Measurements from ENCODE around the gene SMIM31.

DNA sequence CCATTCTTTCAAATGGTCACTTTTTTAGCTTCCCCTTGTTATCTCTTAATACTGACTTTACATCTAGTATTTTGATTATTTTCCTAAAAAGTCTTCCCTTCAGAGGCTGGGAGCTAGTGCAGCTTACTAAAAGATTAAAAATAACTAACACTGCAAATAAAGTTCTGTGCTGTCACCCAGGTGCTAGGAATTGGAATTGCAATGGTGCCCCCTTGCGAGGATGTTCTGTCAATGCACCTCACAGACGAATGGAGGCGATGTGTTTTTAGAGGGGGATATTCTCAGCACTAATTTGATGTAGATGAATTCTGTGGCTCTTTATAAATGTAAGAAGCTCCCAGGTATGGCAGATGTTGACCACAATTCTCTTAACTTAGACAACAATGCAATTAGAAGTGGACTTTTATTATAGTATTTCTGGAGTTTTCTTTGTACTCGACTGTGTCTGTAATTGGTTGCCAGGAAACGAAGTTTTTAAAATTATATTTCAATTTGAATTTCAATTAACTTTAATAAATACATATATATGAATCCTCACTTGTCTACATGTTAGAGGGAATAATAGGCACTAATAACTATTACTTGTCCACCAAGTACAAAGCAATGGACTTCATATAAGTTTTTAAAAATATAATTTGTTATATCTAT, 22.0 kb upstream of the SMIM31 start:
- TF ChIP-seq, protein P1, sequence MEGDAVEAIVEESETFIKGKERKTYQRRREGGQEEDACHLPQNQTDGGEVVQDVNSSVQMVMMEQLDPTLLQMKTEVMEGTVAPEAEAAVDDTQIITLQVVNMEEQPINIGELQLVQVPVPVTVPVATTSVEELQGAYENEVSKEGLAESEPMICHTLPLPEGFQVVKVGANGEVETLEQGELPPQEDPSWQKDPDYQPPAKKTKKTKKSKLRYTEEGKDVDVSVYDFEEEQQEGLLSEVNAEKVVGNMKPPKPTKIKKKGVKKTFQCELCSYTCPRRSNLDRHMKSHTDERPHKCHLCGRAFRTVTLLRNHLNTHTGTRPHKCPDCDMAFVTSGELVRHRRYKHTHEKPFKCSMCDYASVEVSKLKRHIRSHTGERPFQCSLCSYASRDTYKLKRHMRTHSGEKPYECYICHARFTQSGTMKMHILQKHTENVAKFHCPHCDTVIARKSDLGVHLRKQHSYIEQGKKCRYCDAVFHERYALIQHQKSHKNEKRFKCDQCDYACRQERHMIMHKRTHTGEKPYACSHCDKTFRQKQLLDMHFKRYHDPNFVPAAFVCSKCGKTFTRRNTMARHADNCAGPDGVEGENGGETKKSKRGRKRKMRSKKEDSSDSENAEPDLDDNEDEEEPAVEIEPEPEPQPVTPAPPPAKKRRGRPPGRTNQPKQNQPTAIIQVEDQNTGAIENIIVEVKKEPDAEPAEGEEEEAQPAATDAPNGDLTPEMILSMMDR (IDR thresholded peaks at IDR 0.05), result peak; percentile 39 to 83 (median 74)
- TF ChIP-seq POLR2A (IDR thresholded peaks at IDR 0.05), result no peak
